GM18499 (cell line): ENCODE data around the gene QSER1.
"Not testable (repeated sequence)": the region's sequence is repeated elsewhere in the genome, so short reads cannot be mapped to it uniquely, and the experiment has no call there.

Source experiments
- ATAC-seq: cut with Tn5 transposase; IDR thresholded peaks from one replicate; pipeline ENCODE4 v1.9.1; 2021; ENCODE audit warnings: moderate number of reproducible peaks; ENCODE audit not compliant: insufficient read depth, unreplicated experiment

Gene QSER1

DNA sequence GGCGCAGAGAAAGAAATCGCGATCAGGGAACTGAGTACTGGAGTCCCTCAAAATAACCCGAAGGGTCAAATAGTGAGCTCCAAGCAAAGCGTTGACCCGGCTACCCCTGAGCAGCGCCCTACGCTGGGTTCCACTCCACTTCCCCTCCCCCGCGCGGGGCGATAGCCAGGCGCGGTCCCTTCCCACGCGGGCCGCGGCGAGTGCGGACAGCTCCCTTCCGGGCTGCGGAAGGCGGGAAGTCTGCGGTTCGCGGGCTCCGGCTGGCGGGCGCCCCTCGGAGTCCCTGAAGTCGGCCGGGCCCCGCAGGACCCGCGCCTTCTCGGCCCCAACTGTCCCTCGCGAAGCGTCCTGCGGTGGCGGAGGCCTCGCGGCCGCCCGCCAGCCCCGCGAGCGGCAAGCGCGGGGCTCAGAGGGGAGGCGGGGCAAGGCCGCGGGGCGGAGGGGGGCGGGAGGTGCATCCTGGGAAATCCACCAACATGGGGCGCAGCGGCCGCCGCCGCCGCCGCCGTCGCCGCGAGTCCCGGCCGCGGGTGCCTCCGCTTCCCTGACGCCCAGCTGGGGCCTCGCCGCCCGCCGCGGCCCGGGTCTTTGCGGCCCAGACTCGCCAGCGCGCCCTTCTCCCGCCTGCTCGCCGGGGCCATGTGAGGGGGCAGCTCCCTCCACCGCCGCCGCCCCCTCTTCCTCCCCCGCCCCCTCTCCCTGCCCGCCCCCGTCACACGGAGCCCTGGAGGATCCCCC lies at the start of gene QSER1:
TSS of gene QSER1 (plus strand) at position 457 of the 738 bp plus-strand sequence. CDS start 315 bp downstream, outside the sequence.
- ATAC-seq: no peak

DNA sequence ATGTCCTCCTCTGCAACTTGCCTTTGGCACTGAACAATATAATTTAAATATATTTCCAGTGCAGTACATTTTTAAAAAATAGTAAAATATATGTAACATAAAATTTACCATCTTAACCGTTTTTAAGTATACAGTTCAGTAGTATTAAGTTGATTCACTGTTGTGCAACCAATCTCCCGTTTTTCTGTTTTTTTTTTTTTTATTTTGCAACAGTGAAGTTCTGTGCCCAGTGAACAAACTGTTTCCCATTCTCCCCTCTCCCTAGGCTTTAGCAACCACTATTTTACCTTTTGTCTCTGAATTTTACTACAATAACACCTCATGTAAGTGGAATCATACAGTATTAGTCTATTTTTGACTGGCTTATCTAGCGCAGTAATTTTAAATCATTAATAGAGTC lies 49.1 kb upstream of the QSER1 start:
- ATAC-seq: no peak

DNA sequence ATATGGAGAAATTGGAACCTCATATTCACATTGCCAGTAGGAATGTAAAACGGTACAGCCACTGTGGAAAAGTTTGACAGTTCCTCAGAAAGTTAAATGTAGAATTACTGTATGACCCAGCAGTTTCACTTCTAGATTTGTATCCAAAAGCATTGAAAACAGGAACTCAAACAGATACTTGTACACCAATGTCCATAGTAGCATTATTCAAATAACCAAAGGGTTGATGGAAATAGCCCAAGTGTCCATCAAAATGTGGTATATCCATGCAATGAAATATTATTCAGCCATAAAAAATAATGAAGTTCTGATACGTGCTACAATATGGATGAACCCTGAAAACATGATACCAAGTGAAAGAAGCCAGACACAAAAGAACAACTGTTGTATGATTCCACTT lies 45.1 kb upstream of the QSER1 start:
- ATAC-seq: no peak

GRCh38 chr11:32849761-32850160 lies 42.9 kb upstream of the QSER1 start:
- no peak for ATAC-seq

GRCh38 chr11:32851251-32851650 lies 41.4 kb upstream of the QSER1 start:
- no peak for ATAC-seq

DNA sequence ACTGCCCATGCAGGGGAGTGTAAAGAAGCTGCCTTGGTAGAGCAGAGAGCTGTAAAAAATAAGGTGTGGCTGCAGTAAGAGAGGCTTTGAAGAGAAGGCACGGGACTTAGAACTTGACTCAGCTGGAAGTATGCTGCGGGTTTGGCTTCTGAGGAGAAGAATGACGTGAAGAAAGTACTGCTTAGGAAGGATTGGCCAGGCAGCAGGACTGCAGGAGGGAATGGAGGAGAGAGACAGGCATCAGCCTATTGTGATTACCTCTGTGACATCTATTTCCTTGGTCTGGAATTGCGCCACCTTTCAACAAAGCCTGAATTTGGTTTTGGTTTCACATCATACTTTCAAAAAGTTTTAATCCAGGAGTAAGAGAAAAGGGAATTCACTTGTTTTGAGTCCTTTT lies 40.4 kb upstream of the QSER1 start:
- ATAC-seq: no peak

DNA sequence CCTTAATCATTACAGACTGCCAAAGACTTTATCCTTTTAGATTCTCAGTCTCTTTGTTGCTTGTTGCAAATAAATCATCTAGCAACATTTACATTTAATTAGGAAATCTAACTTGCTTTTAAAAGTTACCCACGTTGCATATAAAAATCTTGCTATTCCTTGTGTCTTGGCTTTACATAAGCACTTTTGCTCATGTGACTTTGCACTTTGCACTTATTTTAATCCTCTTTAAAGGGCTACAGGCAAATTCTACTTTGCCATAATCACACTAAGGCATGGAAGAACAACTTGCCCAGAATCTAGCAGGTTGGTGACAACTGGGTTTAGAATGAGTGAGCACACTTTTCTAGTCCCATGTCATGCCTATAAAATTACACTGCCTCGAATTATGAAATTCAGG lies 37.0 kb upstream of the QSER1 start:
- no peak for ATAC-seq

DNA sequence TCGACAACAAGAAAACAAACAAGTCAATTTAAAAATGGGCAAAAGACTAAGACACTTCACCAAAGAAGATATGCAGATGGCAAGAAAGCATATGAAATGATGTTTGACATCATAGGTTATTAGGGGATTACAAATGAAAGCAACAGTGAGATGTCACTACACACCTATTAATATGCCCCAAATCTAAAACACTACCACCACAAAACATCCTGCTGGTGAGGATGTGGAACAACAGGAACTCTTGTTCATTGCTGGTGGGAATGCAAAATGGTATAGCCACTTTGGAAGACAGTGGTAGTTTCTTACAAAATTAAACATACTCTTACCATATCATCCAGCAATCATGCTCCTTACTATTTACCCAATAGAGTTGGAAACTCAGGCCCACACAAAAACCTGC lies 33.9 kb upstream of the QSER1 start:
- no peak for ATAC-seq

DNA sequence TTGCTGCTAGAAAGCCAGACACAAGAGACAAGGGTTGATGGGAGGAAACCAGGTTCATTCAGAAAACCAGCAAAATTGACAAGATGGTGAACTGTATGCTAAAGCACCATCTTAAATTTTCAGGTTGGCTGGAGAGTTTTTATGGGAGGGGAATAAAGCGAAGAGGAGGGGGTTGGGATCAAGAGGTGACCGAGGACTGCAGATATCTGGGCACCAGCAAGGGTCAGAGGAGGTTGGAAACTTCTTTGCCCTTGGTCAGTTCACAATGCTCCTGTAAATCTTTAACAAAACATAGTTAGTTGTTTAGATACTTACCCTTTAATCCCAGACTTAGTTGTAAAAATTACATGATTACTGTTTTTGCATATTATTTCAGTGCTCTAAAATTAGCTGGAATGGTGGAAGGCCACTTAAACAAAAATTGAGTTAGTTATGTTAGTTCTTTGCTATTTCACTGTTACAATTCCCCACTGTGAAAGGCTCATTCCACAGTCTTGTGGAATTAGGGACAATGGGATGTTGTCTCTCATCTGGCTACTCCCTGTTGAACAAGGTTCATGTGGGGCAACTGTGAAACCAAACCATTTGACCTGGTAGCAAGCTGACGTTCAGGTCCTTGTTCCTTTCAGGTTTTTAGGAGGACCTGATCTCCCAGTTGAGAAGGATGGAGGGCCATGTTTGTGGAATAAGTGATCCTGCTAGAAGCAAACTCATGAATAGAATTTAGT lies 30.6 kb upstream of the QSER1 start:
- no peak for ATAC-seq

GRCh38 chr11:32864555-32864954 lies 28.1 kb upstream of the QSER1 start:
- ATAC-seq: no peak

- ATAC-seq: not testable (repeated sequence)
Observed at GRCh38 chr11:32868752-32869151, 23.9 kb upstream of the QSER1 start.

- no peak for ATAC-seq
Observed at GRCh38 chr11:32870676-32871075, 21.9 kb upstream of the QSER1 start.

DNA sequence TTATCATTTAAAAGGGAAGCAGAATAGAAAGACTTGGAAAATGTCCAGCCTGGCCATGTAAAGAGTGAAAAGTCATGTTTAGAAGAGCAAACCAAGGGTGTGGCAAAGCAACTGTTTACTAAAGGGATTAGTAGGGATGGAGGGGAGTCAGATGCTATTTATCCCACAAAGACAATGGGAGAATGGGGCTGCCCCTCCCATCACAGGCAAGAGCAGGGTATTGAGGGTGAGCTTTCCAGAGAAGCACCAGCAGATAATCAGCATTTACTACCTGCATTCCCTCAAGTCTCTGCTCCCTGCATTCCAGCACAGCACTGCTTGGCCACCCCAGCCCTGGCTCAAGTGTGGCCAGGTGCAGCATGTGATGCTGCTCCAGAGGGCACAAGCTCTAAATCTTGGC lies 18.5 kb upstream of the QSER1 start:
- no peak for ATAC-seq

- ATAC-seq: no peak
Observed at GRCh38 chr11:32881286-32881685, 11.3 kb upstream of the QSER1 start.

DNA sequence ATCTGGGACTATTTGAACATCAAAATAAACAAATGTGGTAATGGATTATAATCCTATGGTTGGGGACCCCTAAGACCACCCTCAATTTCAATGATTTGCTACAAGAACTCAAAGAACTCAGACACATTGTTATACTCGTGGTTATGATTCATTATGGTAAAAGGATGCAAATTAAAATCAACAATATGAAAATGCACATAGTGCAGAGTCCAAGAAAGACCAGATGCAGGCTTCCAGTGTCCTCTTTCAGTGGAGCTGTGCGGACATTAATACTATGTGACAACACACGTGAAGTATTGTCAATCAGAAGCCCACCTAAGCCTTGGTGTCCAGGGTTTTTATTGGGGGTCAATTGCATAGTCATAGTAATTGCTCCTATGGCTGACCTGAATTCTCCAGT lies 9.2 kb upstream of the QSER1 start:
- no peak for ATAC-seq

DNA sequence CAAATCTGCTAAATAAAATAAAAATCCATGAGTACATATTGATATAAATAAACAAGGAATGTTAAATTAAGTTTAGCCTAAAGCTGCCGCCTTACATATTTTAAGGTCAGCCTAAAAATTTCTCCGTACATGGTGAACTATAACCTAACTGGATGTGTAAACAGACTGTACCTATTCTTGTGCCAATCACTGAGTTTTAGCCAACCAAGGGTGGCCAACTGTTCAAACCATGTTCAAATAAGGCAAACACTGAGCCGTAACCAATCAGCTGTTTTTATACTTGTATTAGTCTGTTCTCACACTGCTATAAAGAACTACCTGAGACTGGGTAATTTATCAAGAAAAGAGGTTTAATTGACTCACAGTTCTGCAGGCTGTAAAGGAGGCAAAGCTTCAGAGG lies 8.6 kb upstream of the QSER1 start:
- ATAC-seq: no peak

GRCh38 chr11:32884770-32885384 lies 7.7 kb upstream of the QSER1 start:
- ATAC-seq: no peak

GRCh38 chr11:32885556-32885955 lies 7.1 kb upstream of the QSER1 start:
- ATAC-seq: no peak

- ATAC-seq: no peak
Observed at GRCh38 chr11:32886180-32886579, 6.4 kb upstream of the QSER1 start.

- ATAC-seq: not testable (repeated sequence)
Observed at GRCh38 chr11:32887707-32888383, 4.8 kb upstream of the QSER1 start.

DNA sequence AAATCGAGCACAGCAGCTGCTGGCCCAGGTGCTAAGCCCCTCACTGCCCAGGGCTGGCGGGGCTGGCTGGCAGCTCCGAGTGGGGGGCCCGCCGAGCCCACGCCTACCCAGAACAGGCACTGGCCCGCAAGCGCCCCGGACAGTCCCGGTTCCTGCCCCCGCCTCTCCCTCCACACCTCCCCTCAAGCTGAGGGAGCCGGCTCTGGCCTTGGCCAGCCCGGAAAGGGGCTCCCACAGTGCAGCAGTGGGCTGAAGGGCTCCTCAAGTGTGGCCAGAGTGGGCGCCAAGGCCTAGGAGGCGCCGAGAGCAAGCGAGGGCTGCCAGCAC lies 4.3 kb upstream of the QSER1 start:
- not testable (repeated sequence) for ATAC-seq
